H1 (cell line): ENCODE data around the gene CGB7. TPM values are rescaled to one million over a fixed set of nuclear protein-coding genes. Genes with fewer than 3 reads are reported as not detected.
"Not testable (repeated sequence)": the region's sequence is repeated elsewhere in the genome, so short reads cannot be mapped to it uniquely, and the experiment has no call there.

Experiments used
- CTCF ChIA-PET: fragments of 300-600 bp; sonication (Branson Sonifier 250); formaldehyde crosslinking; loops from one replicate; lab custom pipeline; 2021; ENCODE audit not compliant: partially characterized antibody; lab: Charles Lee
- POLR2A ChIA-PET: fragments of 300-600 bp; sonication (Branson Sonifier 250); formaldehyde crosslinking; loops from one replicate; lab custom pipeline; 2021; ENCODE audit warnings: inconsistent platforms; ENCODE audit not compliant: partially characterized antibody; lab: Charles Lee
- DNase-seq, 2 experiments: peaks; one replicate each; pipeline versions ENCODE4 v3.0.0 to v3.0.0-alpha.2; 2010 to 2022; ENCODE audit warnings: low spot score in 2 of 2, low read depth in 1 of 2, mixed read lengths in 1 of 2
- FAIRE-seq: peaks from 2 replicates; lab custom pipeline; 2011; peaks lifted over from hg19 to GRCh38; lab: Jason Lieb, UNC
- H2AFZ ChIP-seq: 2 replicates; pipeline ENCODE4 v1.8.1; 2012; ENCODE audit warnings: low read length, inconsistent platforms
- H2AK5ac ChIP-seq: 2 replicates; pipeline ENCODE4 v1.6.1; 2013; ENCODE audit warnings: low read depth, low read length
- H2BK120ac ChIP-seq: replicated peaks from 2 replicates; pipeline ENCODE3; 2013; ENCODE audit warnings: low read depth, low read length, inconsistent platforms
- H2BK12ac ChIP-seq: 2 replicates; pipeline ENCODE4 v1.6.1; 2013; ENCODE audit warnings: low read depth, low read length
- H2BK15ac ChIP-seq: 2 replicates; pipeline ENCODE4 v1.6.1; 2013; ENCODE audit warnings: low read length
- H2BK20ac ChIP-seq: 2 replicates; pipeline ENCODE4 v1.6.1; 2013; ENCODE audit warnings: low read length
- H2BK5ac ChIP-seq: 2 replicates; pipeline ENCODE4 v1.6.1; 2013; ENCODE audit warnings: low read depth, low read length
- H3K14ac ChIP-seq: 2 replicates; pipeline ENCODE4 v1.6.1; 2013; ENCODE audit warnings: inconsistent platforms; ENCODE audit not compliant: insufficient read length
- H3K18ac ChIP-seq: 2 replicates; pipeline ENCODE4 v1.6.1; 2013; ENCODE audit warnings: low read length; ENCODE audit errors: extremely low read depth
- H3K23ac ChIP-seq: 2 replicates; pipeline ENCODE4 v1.6.1; 2013; ENCODE audit warnings: inconsistent platforms; ENCODE audit not compliant: insufficient read length
- H3K23me2 ChIP-seq: 2 replicates; pipeline ENCODE4 v1.6.1; 2013; ENCODE audit warnings: low read depth, low read length
- H3K27ac ChIP-seq: 2 replicates; pipeline ENCODE4 v1.6.1; 2011; ENCODE audit warnings: low read depth, low read length, inconsistent platforms
- H3K27me3 ChIP-seq, 4 experiments: replicated peaks in 1 of 4; 1 replicate in 1 of 4; 2 replicates in 3 of 4; pipeline versions ENCODE4 v1.6.1 to v1.8.1; 2011 to 2013; ENCODE audit warnings: low read length in 3 of 4, mild to moderate bottlenecking in 3 of 4, inconsistent platforms in 2 of 4, mixed read lengths in 2 of 4, moderate library complexity in 1 of 4; ENCODE audit not compliant: control insufficient read depth in 3 of 4, insufficient read depth in 3 of 4; ENCODE audit errors: extremely low read depth in 1 of 4
- H3K36me3 ChIP-seq, 4 experiments: 2 replicates each; pipeline versions ENCODE4 v1.6.1 to v1.8.1; 2011 to 2013; ENCODE audit warnings: mild to moderate bottlenecking in 4 of 4, low read length in 3 of 4, moderate library complexity in 2 of 4, control low read depth in 1 of 4, inconsistent platforms in 1 of 4; ENCODE audit not compliant: insufficient read depth in 4 of 4, control insufficient read depth in 2 of 4
- H3K4ac ChIP-seq: replicated peaks from 2 replicates; pipeline ENCODE3; 2013; ENCODE audit warnings: low read length, low read depth, mixed read lengths, inconsistent platforms; ENCODE audit not compliant: insufficient read length
- H3K4me1 ChIP-seq, 4 experiments: replicated peaks in 1 of 4; 1 replicate in 1 of 4; 2 replicates in 3 of 4; pipeline versions ENCODE4 v1.6.1 to v1.8.1; 2011 to 2013; ENCODE audit warnings: low read length in 3 of 4, inconsistent platforms in 2 of 4, mixed read lengths in 1 of 4; ENCODE audit not compliant: insufficient read depth in 4 of 4, control insufficient read depth in 3 of 4
- H3K4me2 ChIP-seq, 2 experiments: 2 replicates each; pipeline versions ENCODE4 v1.6.1 to v1.8.1; 2011 to 2013; ENCODE audit warnings: low read depth in 2 of 2, low read length in 2 of 2, control low read depth in 1 of 2, inconsistent platforms in 1 of 2, mild to moderate bottlenecking in 1 of 2; ENCODE audit not compliant: insufficient read depth in 1 of 2
- H3K4me3 ChIP-seq, 4 experiments: fragments of 200-600, 300-600 bp in 1 of 4; sonication (generic), shearing (Covaris generic), sonication (Bioruptor Twin) in 1 of 4; 2 replicates each; pipeline versions ENCODE4 v1.5.1 to v1.8.1; 2011 to 2016; ENCODE audit warnings: low read length in 4 of 4, low read depth in 3 of 4, control low read depth in 2 of 4, inconsistent platforms in 2 of 4, mild to moderate bottlenecking in 2 of 4, mixed read lengths in 1 of 4, moderate library complexity in 1 of 4; ENCODE audit not compliant: insufficient read depth in 2 of 4; ENCODE audit errors: extremely low read depth in 1 of 4
- H3K56ac ChIP-seq: replicated peaks from 2 replicates; pipeline ENCODE3; 2013; ENCODE audit warnings: low read depth, mild to moderate bottlenecking, mixed read lengths, low read length, inconsistent platforms; ENCODE audit not compliant: insufficient read length
- H3K79me1 ChIP-seq: 2 replicates; pipeline ENCODE4 v1.6.1; 2013; ENCODE audit warnings: low read depth, low read length, control low read depth
- H3K79me2 ChIP-seq, 2 experiments: 2 replicates each; pipeline versions ENCODE4 v1.6.1 to v1.8.1; 2012 to 2013; ENCODE audit warnings: low read length in 2 of 2, mild to moderate bottlenecking in 2 of 2, inconsistent platforms in 1 of 2; ENCODE audit not compliant: insufficient read depth in 2 of 2, control insufficient read depth in 1 of 2
- H3K9ac ChIP-seq, 4 experiments: replicated peaks in 1 of 4; 1 replicate in 1 of 4; 2 replicates in 3 of 4; pipeline versions ENCODE4 v1.6.1 to v1.8.1; 2011 to 2013; ENCODE audit warnings: low read depth in 3 of 4, low read length in 3 of 4, control low read depth in 2 of 4, mild to moderate bottlenecking in 2 of 4, moderate library complexity in 2 of 4, inconsistent platforms in 1 of 4; ENCODE audit errors: extremely low read depth in 1 of 4
- H3K9me3 ChIP-seq, 2 experiments: 2 replicates each; pipeline versions ENCODE4 v1.6.1 to v1.8.1; 2012 to 2013; ENCODE audit warnings: mild to moderate bottlenecking in 2 of 2, moderate library complexity in 2 of 2, control low read depth in 1 of 2, inconsistent platforms in 1 of 2, low read depth in 1 of 2, low read length in 1 of 2, mixed read lengths in 1 of 2; ENCODE audit not compliant: insufficient read depth in 2 of 2
- H4K20me1 ChIP-seq, 2 experiments: replicated peaks in 1 of 2; 2 replicates each; pipeline versions ENCODE3 to v1.8.1; 2011 to 2013; ENCODE audit warnings: inconsistent platforms in 2 of 2, low read length in 2 of 2, mild to moderate bottlenecking in 1 of 2; ENCODE audit not compliant: insufficient read depth in 2 of 2, control insufficient read depth in 1 of 2
- H4K5ac ChIP-seq: 2 replicates; pipeline ENCODE4 v1.6.1; 2013; ENCODE audit warnings: low read length, low read depth, mixed read lengths, inconsistent platforms; ENCODE audit not compliant: insufficient read length
- H4K8ac ChIP-seq: 2 replicates; pipeline ENCODE4 v1.8.0; 2013; ENCODE audit warnings: mild to moderate bottlenecking, moderate library complexity, low read length, inconsistent platforms; ENCODE audit not compliant: insufficient read depth; ENCODE audit errors: extremely low read depth
- H4K91ac ChIP-seq: replicated peaks from 2 replicates; pipeline ENCODE3; 2013; ENCODE audit warnings: low read length, mixed read lengths, inconsistent platforms; ENCODE audit not compliant: insufficient read length
- WGBS, 2 experiments: shearing (Covaris generic) in 1 of 2; methylation state at CpG; one replicate each; pipeline versions ENCODE4 v1.1.6 to v1.1.7; 2013 to 2015; ENCODE audit warnings: low lambda C conversion rate in 2 of 2, mixed read lengths in 2 of 2, inconsistent platforms in 1 of 2, low coverage in 1 of 2, missing lambda C conversion rate in 1 of 2; ENCODE audit not compliant: insufficient replicate concordance in 2 of 2, insufficient coverage in 1 of 2, insufficient read length in 1 of 2; ENCODE audit errors: extremely low coverage in 1 of 2, missing lambda C conversion rate in 1 of 2; 5-methylcytosine and 5-hydroxymethylcytosine counted together
- polyA plus RNA-seq, 7 experiments: library from polyadenylated mRNA; depleted of rRNA in 3 of 7; stranded (reverse) in 5 of 7; unstranded in 2 of 7; fragments of >200 nt in 5 of 7; fragments of 200-250 nt in 2 of 7; gene quantifications; 1 replicate in 5 of 7; 2 replicates in 1 of 7; 4 replicates in 1 of 7; pipeline versions ENCODE4 v1.2.1 to v1.2.3, GENCODE V29; 2011 to 2013; ENCODE audit warnings: missing spikeins in 2 of 7, mixed read lengths in 2 of 7
- total RNA-seq: library from RNA; stranded (reverse); fragmentation: NEBNext Ultra II Directional; extraction: Animal tissue kit (Norgen Biotek cat#: 25700); gene quantifications from 2 replicates; pipeline ENCODE4 v1.2.1, GENCODE V29; 2021

The CGB7 gene
- total and polyA plus RNA-seq, 2 of the 8 experiments (the other 6 are each of a cell fraction or from before 2014, with no cell fraction given) = 1.2 to 2.2 TPM

DNA sequence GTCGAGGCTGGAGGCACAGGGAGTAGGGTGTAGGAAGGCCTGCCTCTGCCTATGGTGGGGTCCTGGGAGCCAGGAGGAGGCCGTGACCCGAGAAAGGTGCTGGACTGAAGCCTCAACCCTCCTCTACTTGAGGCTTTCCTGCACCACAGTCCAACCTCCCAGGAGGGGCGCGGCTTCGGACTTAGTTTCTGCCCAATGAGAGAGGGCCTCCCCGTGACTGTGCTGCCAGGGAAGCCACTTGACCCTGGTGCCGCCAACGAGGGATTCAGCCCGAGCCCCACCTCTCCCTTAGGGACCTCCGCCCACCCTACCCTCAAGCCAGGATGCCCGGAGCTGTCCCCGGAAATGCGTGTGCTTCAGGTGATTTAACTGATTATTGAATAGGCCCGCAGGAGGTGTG lies 33.3 kb downstream of the CGB7 start, which contains the start of gene CGB3:
Gene CGB3 (minus strand): TSS at position 101 of the 400 bp plus-strand sequence. CDS start 362 bp downstream, outside the sequence.
- H3K23ac ChIP-seq, H2BK12ac ChIP-seq, H3K23me2 ChIP-seq, H2AFZ ChIP-seq, DNase-seq, H3K79me1 ChIP-seq, H3K4me3 ChIP-seq, H4K8ac ChIP-seq, H2BK5ac ChIP-seq, H2BK15ac ChIP-seq, H2AK5ac ChIP-seq, H3K36me3 ChIP-seq, H2BK20ac ChIP-seq, H4K91ac ChIP-seq, H4K20me1 ChIP-seq, H3K9ac ChIP-seq, H3K18ac ChIP-seq, H3K4ac ChIP-seq, H3K14ac ChIP-seq, H4K5ac ChIP-seq, H3K9me3 ChIP-seq, H2BK120ac ChIP-seq, H3K4me2 ChIP-seq, POLR2A ChIA-PET, CTCF ChIA-PET, H3K56ac ChIP-seq, FAIRE-seq, H3K27ac ChIP-seq, H3K27me3 ChIP-seq, H3K4me1 ChIP-seq, H3K79me2 ChIP-seq: not testable (repeated sequence)
- 100% methylated on average over 1 of the region's 15 CpGs; no CpG with 5 or more reads in 1 of the 2 experiments for WGBS, 2 experiments
